Upper lobe of left lung (tissue), 6 donors: ENCODE results near the gene ANKLE2. TPM values are rescaled to one million over a fixed set of nuclear protein-coding genes. Genes with fewer than 3 reads are reported as not detected.
A peak's percentile ranks its signal among the peaks of the same experiment; 100 is the strongest.

Experiments used
- ATAC-seq, 2 donors: fragments of 200-7000 bp; cut with Tn5 transposase; one replicate each; pipeline ENCODE4 v1.9.1; 2022; ENCODE audit warnings: mild to moderate bottlenecking in 2 of 2, moderate library complexity in 2 of 2; ENCODE audit not compliant: low FRiP score in 2 of 2
- DNase-seq, 2 donors: peaks; one replicate each; pipeline ENCODE4 v3.0.0-alpha.2; 2019 to 2020
- H3K27ac ChIP-seq, 4 donors: fragments of 200-600 bp; sonication (generic); one replicate each; pipeline ENCODE4 v1.5.1; 2016 to 2019
- H3K27me3 ChIP-seq, 4 donors: fragments of 200-600 bp; sonication (generic); one replicate each; pipeline ENCODE4 v1.5.1; 2017 to 2019
- H3K36me3 ChIP-seq, 4 donors: fragments of 200-600 bp; sonication (generic); one replicate each; pipeline ENCODE4 v1.5.1; 2016 to 2019
- H3K4me1 ChIP-seq, 4 donors: fragments of 200-600 bp; sonication (generic); one replicate each; pipeline ENCODE4 v1.5.1; 2018 to 2019
- H3K4me3 ChIP-seq, 4 donors: fragments of 200-600 bp; sonication (generic); one replicate each; pipeline ENCODE4 v1.5.1; 2017 to 2019; ENCODE audit warnings: mild to moderate bottlenecking in 2 of 4, moderate library complexity in 1 of 4
- H3K9me3 ChIP-seq, 4 donors: fragments of 200-600 bp; sonication (generic); one replicate each; pipeline ENCODE4 v1.5.1; 2018 to 2019
- EP300 ChIP-seq, 4 donors: sonication (generic); formaldehyde crosslinking; IDR thresholded peaks; one replicate each; pipeline ENCODE4 v1.5.1; 2017; ENCODE audit warnings: antibody characterized with exemption in 4 of 4, control low read depth in 2 of 4
- POLR2A ChIP-seq, 4 donors: fragments of 450-650 bp; IDR thresholded peaks; one replicate each; pipeline ENCODE4 v1.5.1; 2016 to 2017; ENCODE audit warnings: antibody characterized with exemption in 4 of 4, mild to moderate bottlenecking in 2 of 4
- POLR2AphosphoS5 ChIP-seq, 2 donors: sonication (generic); formaldehyde crosslinking; IDR thresholded peaks; one replicate each; pipeline ENCODE4 v1.5.1; 2017; ENCODE audit warnings: antibody characterized with exemption in 2 of 2
- whole genome bisulfite sequencing, 2 donors: methylation state at CpG; one replicate each; pipeline ENCODE4 v1.1.5; 2017 to 2018; 5-methylcytosine and 5-hydroxymethylcytosine counted together
- total RNA-seq, 6 donors: library from RNA; depleted of rRNA in 4 of 6; stranded (reverse); fragments of >200 nt in 4 of 6; gene quantifications; one replicate each; pipeline versions ENCODE4 v1.1.0 to v1.2.1, GENCODE V29; 2016 to 2021
- TF ChIP-seq, protein P1 (sequence below), 6 experiments: fragments of 450-650 bp in 4 of 6; fragments of 200-600 bp in 2 of 6; sonication (generic) in 2 of 6; IDR thresholded peaks; one replicate each; pipeline ENCODE4 v1.5.1; 2016 to 2019; ENCODE audit warnings: antibody characterized with exemption in 6 of 6
- donor health status: DM: no; HTN: no; CAD: no; lungs with moderate emphysema.
- donor health status: DM: no; HTN: yes; CAD: no; lungs with severe emphysema.

The ANKLE2 gene
- total RNA-seq, 6 donors from 2014 or later, result 44.3 to 153 (median 78.0) TPM

DNA sequence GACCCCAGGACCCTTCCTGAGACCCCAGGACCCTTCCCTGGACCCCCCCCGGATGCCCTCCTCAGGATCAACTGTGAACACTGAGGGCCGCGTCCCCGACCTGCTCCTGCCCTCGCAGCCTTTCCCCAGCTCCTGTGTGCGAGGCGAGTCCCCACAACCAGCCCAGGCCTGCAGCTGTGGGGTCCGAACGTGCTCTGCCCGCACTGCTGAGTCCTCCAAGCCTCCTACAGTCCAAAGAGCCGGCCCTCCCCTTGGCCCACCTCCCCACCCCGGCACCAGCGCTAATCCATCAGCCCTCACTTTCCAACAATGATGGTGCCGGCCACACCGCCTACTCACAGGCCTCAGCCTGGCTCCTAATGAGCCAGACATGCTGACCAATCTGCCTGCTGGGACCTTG is 26.2 kb upstream of the ANKLE2 start:
- Histone ChIP-seq H3K4me3 (no peak overlapping the region), H3K27me3 (no peaks in the 10 kb centered on the region), H3K36me3 (peaks cover 19 to 96% (median 65%) of the 10 kb centered on the region in 4 donors), H3K27ac (no peak overlapping the region), H3K9me3 (no peaks in the 10 kb centered on the region), H3K4me1 (no peaks in the 10 kb centered on the region)
- 95 to 98% methylated on average over 8 to 15 of the region's 15 CpGs for WGBS, 2 donors
- ATAC-seq (no peak), DNase-seq (no peak)
- TF ChIP-seq POLR2A (IDR thresholded peaks at IDR 0.05) (no peak), EP300 (IDR thresholded peaks at IDR 0.05) (no peak), POLR2AphosphoS5 (IDR thresholded peaks at IDR 0.05) (no peak)
- TF ChIP-seq, protein P1, sequence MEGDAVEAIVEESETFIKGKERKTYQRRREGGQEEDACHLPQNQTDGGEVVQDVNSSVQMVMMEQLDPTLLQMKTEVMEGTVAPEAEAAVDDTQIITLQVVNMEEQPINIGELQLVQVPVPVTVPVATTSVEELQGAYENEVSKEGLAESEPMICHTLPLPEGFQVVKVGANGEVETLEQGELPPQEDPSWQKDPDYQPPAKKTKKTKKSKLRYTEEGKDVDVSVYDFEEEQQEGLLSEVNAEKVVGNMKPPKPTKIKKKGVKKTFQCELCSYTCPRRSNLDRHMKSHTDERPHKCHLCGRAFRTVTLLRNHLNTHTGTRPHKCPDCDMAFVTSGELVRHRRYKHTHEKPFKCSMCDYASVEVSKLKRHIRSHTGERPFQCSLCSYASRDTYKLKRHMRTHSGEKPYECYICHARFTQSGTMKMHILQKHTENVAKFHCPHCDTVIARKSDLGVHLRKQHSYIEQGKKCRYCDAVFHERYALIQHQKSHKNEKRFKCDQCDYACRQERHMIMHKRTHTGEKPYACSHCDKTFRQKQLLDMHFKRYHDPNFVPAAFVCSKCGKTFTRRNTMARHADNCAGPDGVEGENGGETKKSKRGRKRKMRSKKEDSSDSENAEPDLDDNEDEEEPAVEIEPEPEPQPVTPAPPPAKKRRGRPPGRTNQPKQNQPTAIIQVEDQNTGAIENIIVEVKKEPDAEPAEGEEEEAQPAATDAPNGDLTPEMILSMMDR (IDR thresholded peaks at IDR 0.05), result no peak

DNA sequence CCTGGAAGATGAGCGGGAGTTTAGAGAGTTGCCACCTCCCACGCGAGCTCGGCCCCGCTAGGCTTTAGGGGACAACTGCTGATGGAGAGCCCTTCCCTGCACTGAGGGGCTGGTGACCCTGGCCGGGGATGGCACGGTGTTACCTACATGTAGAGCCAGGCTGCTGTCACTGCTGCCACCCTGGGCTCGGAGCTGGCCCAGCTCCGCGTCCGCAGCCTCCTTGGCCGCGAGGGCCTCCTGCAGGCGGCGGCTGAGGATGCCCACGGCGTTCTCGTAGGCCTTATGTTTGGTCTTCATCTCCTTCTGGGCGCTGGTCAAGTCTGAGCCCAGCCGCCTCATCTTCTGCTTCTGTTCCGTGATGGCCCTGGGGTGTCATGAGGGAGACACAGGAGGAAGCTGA is 24.6 kb upstream of the ANKLE2 start:
- WGBS, 2 donors, result 94 to 97% methylated on average over 21 of the region's 21 CpGs
- H3K4me1 ChIP-seq, result no peaks in the 10 kb centered on the region

DNA sequence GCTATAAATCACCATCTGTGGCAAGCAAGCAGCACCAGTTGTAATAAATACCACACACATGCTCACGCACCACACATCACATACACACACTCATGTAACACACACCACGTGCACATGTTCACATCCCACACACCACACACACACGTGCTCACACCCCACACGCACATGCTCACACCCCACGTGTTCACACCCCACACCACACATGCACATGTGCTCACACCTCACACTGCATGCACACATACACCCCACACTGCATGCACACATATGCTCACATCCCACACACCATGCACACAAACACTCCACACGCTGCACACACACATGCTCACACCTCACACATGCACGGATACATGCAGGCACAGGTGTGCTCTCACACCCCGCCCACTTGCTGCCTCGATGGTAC is 22.9 kb upstream of the ANKLE2 start:
- Histone ChIP-seq H3K27ac (peak overlapping the region in 1 of 4 donors; percentile 37), H3K9me3 (no peaks in the 10 kb centered on the region), H3K36me3 (peaks cover 25 to 97% (median 82%) of the 10 kb centered on the region in 4 donors), H3K4me3 (no peak overlapping the region), H3K4me1 (no peaks in the 10 kb centered on the region), H3K27me3 (no peaks in the 10 kb centered on the region)
- WGBS, 2 donors, result 90 to 92% methylated on average over 9 of the region's 9 CpGs
- ATAC-seq, result no peak
- no peak for DNase-seq
- TF ChIP-seq, protein P1 (IDR thresholded peaks at IDR 0.05), result no peak

More for the DNA sequence above, 24.6 kb upstream of the ANKLE2 start:
- no peaks in the 10 kb centered on the region for H3K27me3 ChIP-seq
- no peak overlapping the region for H3K4me3 ChIP-seq
- DNase-seq (peak in 1 of 2 donors; percentile 66), ATAC-seq (no peak)
- peaks cover 27 to 96% (median 76%) of the 10 kb centered on the region in 4 donors for H3K36me3 ChIP-seq
- H3K27ac ChIP-seq, result no peak overlapping the region
- no peaks in the 10 kb centered on the region for H3K9me3 ChIP-seq
- TF ChIP-seq POLR2A (IDR thresholded peaks at IDR 0.05), result no peak
- TF ChIP-seq, protein P1 (IDR thresholded peaks at IDR 0.05), result no peak
- no peak for TF ChIP-seq EP300 (IDR thresholded peaks at IDR 0.05)
- no peak for TF ChIP-seq POLR2AphosphoS5 (IDR thresholded peaks at IDR 0.05)

DNA sequence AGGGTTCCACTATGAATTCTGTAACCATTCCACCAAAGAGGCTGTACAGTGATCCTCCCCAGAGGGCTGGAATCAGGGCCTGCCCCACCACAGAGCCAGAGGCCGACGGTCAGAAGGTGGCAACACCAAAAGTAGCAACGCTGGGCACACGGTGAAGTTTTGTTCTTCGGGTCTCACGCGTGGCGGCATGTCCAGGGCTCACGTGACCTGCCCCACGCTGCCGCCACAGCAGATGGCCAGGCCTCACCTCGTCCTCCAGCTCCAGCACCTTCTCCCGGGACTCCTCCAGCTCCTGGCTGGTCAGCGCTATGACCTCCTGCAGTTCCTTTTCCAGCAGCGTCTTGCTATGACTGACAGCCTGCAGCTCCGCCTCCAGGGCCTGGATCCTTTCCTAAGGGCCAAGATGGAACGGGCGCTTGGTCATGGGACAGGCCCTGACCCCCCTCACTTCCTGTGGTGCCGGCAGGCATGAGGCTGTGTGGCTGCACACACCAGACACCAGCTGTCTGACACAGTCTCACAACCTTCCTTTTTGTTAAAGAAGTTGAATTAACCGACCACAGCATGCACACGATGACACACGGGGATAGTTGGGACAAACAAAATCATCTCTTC is 22.4 kb upstream of the ANKLE2 start:
- peak in 1 of 4 donors; percentile 13 for TF ChIP-seq POLR2A (IDR thresholded peaks at IDR 0.05)
- TF ChIP-seq POLR2AphosphoS5 (IDR thresholded peaks at IDR 0.05), result no peak
- Histone ChIP-seq H3K4me1 (no peaks in the 10 kb centered on the region), H3K27ac (peak overlapping the region in 1 of 4 donors; percentile 22), H3K9me3 (no peaks in the 10 kb centered on the region), H3K4me3 (no peak overlapping the region), H3K27me3 (no peaks in the 10 kb centered on the region), H3K36me3 (peaks cover 30 to 97% (median 79%) of the 10 kb centered on the region in 4 donors)
- ATAC-seq (peak in 1 of 2 donors; percentile 30), DNase-seq (peak in 1 of 2 donors; percentile 60)
- WGBS, 2 donors, result 82 to 94% methylated on average over 13 to 21 of the region's 22 CpGs

DNA sequence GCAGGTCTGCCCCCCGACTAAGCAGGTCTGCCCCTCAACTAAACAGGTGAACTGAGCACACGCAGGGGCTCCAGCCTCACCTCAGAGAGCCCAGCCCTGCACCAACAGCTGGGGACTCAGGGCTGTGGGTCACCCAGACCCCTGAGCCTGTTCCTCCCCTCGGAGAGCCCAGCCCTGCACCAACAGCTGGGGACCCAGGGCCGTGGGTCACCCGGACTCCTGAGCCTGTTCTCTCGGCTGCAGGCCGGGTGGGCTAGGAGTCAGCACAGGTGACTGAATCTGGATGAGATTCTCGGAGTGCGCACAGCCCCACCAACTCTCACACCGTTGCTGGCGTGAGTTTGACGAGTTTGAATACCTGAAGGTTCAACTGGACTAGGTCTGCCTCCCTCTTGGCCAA is 20.3 kb upstream of the ANKLE2 start:
- no peak overlapping the region for H3K4me3 ChIP-seq
- TF ChIP-seq EP300 (IDR thresholded peaks at IDR 0.05) (no peak), POLR2A (IDR thresholded peaks at IDR 0.05) (no peak), POLR2AphosphoS5 (IDR thresholded peaks at IDR 0.05) (no peak)
- TF ChIP-seq, protein P1 (IDR thresholded peaks at IDR 0.05), result no peak
- no peak for DNase-seq
- no peaks in the 10 kb centered on the region for H3K4me1 ChIP-seq
- ATAC-seq, result no peak
- peaks cover 36 to 100% (median 82%) of the 10 kb centered on the region in 4 donors for H3K36me3 ChIP-seq
- H3K27ac ChIP-seq, result no peak overlapping the region
- 93 to 100% methylated on average over 1 to 12 of the region's 12 CpGs for WGBS, 2 donors
- H3K27me3 ChIP-seq, result no peaks in the 10 kb centered on the region
- no peaks in the 10 kb centered on the region for H3K9me3 ChIP-seq
